Measurements from ENCODE around the gene EHMT2.

The EHMT2 gene

GRCh38 chr6:31899882-31900722 is 2.6 kb upstream of the EHMT2 start:
- no peaks in the 10 kb centered on the region for H3K9me3 ChIP-seq (ENCODE audit: control insufficient read depth, insufficient read depth, low read depth, low read length)
- ChIA-PET CTCF (interaction anchor here (0.6 to 1.2 kb wide), 2 partner anchors 13 to 33 kb away, joined by 4 read pairs; no protein-coding TSS in a partner anchor), POLR2A (interaction anchor here (0.7 to 3.1 kb wide), 4 partner anchors 16 to 52 kb away, joined by 3 to 30 read pairs (median 4); partner anchors contain the start of gene NEU1)
- peaks cover 6% of the 10 kb centered on the region for H3K4me1 ChIP-seq (ENCODE audit: control insufficient read depth, insufficient read depth, low read length)
- H3K4me3 ChIP-seq (ENCODE audit: low read depth, low read length) = no peak overlapping the region
- no peak overlapping the region for H3K27ac ChIP-seq (ENCODE audit: extremely low read depth, low read depth, low read length)
- peaks cover 7 to 16% of the 10 kb centered on the region in 2 experiments for H3K36me3 ChIP-seq (ENCODE audit: control insufficient read depth in 2 of 2, insufficient read depth in 1 of 2, low read length in 2 of 2)
- TF ChIP-seq ZNF292 (tag by site-specific recombination; IDR thresholded peaks at IDR 0.05; ENCODE audit: borderline replicate concordance, low read depth) (no peak), SALL2 (tag by site-specific recombination; IDR thresholded peaks at IDR 0.05; ENCODE audit: borderline replicate concordance) (no peak), ZNF692 (tag by site-specific recombination; IDR thresholded peaks at IDR 0.05) (no peak), HOXD13 (CRISPR knock-in tag; IDR thresholded peaks at IDR 0.05; ENCODE audit: borderline replicate concordance) (no peak), ZBTB26 (tag by site-specific recombination; optimal IDR thresholded peaks at IDR 0.05) (peak; percentile 22), ZNF280C (tag by site-specific recombination; IDR thresholded peaks at IDR 0.05) (no peak), ZNF48 (tag by site-specific recombination; IDR thresholded peaks at IDR 0.05) (no peak), GLI2 (tag by site-specific recombination; IDR thresholded peaks at IDR 0.05; ENCODE audit: borderline replicate concordance, low read depth) (no peak), ZNF600 (tag by site-specific recombination; IDR thresholded peaks at IDR 0.05) (peak; percentile 44), PBX3 (CRISPR knock-in tag; IDR thresholded peaks at IDR 0.05) (0 out of 2 replicates have a peak, but pooled peaks have one; percentile 35), ZBTB10 (tag by site-specific recombination; IDR thresholded peaks at IDR 0.05) (no peak), ZBTB6 (tag by site-specific recombination; IDR thresholded peaks at IDR 0.05) (no peak), YY2 (tag by site-specific recombination; IDR thresholded peaks at IDR 0.05) (no peak), ZNF10 (tag by site-specific recombination; IDR thresholded peaks at IDR 0.05) (no peak), ZNF121 (tag by site-specific recombination; IDR thresholded peaks at IDR 0.05) (no peak), ZBTB20 (tag by site-specific recombination; IDR thresholded peaks at IDR 0.05) (no peak), ATF2 (tag by site-specific recombination; IDR thresholded peaks at IDR 0.05; ENCODE audit: low read depth) (no peak), KLF1 (tag by site-specific recombination; IDR thresholded peaks at IDR 0.05) (no peak), ZNF280D (tag by site-specific recombination; IDR thresholded peaks at IDR 0.05) (no peak), KLF9 (tag by site-specific recombination; IDR thresholded peaks at IDR 0.05; ENCODE audit: low read depth) (no peak), KLF16 (tag by site-specific recombination; IDR thresholded peaks at IDR 0.05) (no peak)
